Transverse colon (tissue), 4 donors: ENCODE data around the gene PNPO.

Experiments
- CTCF ChIP-seq, 5 experiments: fragments of 200-600 bp in 3 of 5; fragments of 450-650 bp in 2 of 5; sonication (generic) in 3 of 5; IDR thresholded peaks; 1 replicate in 2 of 5; 2 replicates in 3 of 5; pipeline ENCODE4 v1.5.1; 2016 to 2017; ENCODE audit warnings: antibody characterized with exemption in 5 of 5, inconsistent platforms in 3 of 5, mild to moderate bottlenecking in 2 of 5, moderate library complexity in 1 of 5
- POLR2A ChIP-seq: fragments of 450-650 bp; IDR thresholded peaks from one replicate; pipeline ENCODE4 v1.6.1; 2016; ENCODE audit warnings: antibody characterized with exemption, mild to moderate bottlenecking, moderate library complexity
- POLR2AphosphoS5 ChIP-seq, 3 donors: sonication (generic); formaldehyde crosslinking; IDR thresholded peaks; one replicate each; pipeline ENCODE4 v1.6.1; 2016; ENCODE audit warnings: antibody characterized with exemption in 3 of 3

GRCh38 chr17:47931848-47932247 is 9.5 kb upstream of the PNPO start:
- TF ChIP-seq POLR2AphosphoS5 (IDR thresholded peaks at IDR 0.05) (no peak), POLR2A (no peak), CTCF (IDR thresholded peaks at IDR 0.05) (no peak)
